Left lung (tissue), 10 donors: ENCODE measurements around the gene SLC38A6. TPM values are rescaled to one million over a fixed set of nuclear protein-coding genes. Genes with fewer than 3 reads are reported as not detected.

Source experiments
- ATAC-seq: fragments of 200-7000 bp; cut with Tn5 transposase; one replicate; pipeline ENCODE4 v1.9.1; 2020; ENCODE audit warnings: moderate library complexity
- DNase-seq, 4 donors: peaks; one replicate each; pipeline ENCODE4 v3.0.0-alpha.2; 2013 to 2020
- H3K27ac ChIP-seq, 2 donors: fragments of 200-600 bp; sonication (generic) in 1 of 2; one replicate each; pipeline versions ENCODE4 v1.5.0 to v1.8.0; 2020 to 2021
- H3K27me3 ChIP-seq, 2 donors: fragments of 200-600 bp; sonication (generic) in 1 of 2; one replicate each; pipeline versions ENCODE4 v1.5.0 to v1.8.0; 2020 to 2021
- H3K36me3 ChIP-seq, 2 donors: fragments of 200-600 bp; sonication (generic) in 1 of 2; one replicate each; pipeline versions ENCODE4 v1.5.0 to v1.8.0; 2020 to 2021
- H3K4me1 ChIP-seq, 2 donors: fragments of 200-600 bp; one replicate each; pipeline ENCODE4 v1.8.0; 2021
- H3K4me3 ChIP-seq, 2 donors: fragments of 200-600 bp; sonication (generic) in 1 of 2; one replicate each; pipeline versions ENCODE4 v1.5.0 to v1.8.0; 2020 to 2021; ENCODE audit warnings: mild to moderate bottlenecking in 1 of 2
- H3K9me3 ChIP-seq, 2 donors: fragments of 200-600 bp; sonication (generic) in 1 of 2; one replicate each; pipeline versions ENCODE4 v1.5.0 to v1.8.0; 2020 to 2021
- intact Hi-C, 2 donors: fragments of 100-400 bp; cut with DNase I; formaldehyde crosslinking; loops; one replicate each; pipeline versions ENCODE4 v1.11.2 to v1.14.2; 2022
- polyA plus RNA-seq, 6 donors: library from polyadenylated mRNA; unstranded; fragments of 120-200 nt; gene quantifications; one replicate each; pipeline ENCODE4 v1.2.1, GENCODE V29; 2013; ENCODE audit not compliant: insufficient read length in 6 of 6
- total RNA-seq, 2 donors: library from RNA; stranded (reverse); fragmentation: NEBNext Ultra II Directional; extraction: Animal tissue kit (Norgen Biotek cat#: 25700); gene quantifications; one replicate each; pipeline ENCODE4 v1.2.1, GENCODE V29; 2021
- TF ChIP-seq, protein P1 (sequence below), 2 donors: fragments of 200-600 bp; sonication (generic) in 1 of 2; IDR thresholded peaks; one replicate each; pipeline versions ENCODE4 v1.5.0 to v1.8.0; 2021; ENCODE audit warnings: antibody characterized with exemption in 2 of 2
- donor health status: DM: no; HTN: yes; CAD: no.
- donor health status: DM: no; HTN: no; CAD: no.

Gene SLC38A6
- total and polyA plus RNA-seq, 8 donors: 22.4 to 35.2 (median 27.6) TPM

DNA sequence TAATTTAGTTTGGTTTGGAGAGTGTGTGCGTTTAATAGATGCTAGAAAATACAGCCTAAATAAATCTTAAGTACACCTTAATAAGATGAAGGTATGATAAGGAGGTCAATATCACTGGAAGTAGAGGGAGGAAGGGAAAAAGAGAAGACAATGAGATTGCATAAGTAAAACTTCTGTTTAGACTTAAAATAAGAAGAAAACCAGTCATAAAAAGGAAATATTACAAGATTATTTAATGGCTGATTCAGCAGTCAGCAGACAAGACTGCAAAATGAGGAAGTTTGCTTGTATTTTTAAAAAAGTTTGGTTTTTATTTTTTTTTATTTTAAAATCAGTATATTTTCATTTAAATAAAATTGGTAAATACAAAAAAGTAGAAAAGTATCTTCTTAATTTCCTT lies 3.2 kb downstream of the SLC38A6 start:
- DNase-seq (no peak), ATAC-seq (no peak)
- H3K36me3 ChIP-seq: peaks cover 0 to 41% of the 10 kb centered on the region in 2 donors
- H3K27me3 ChIP-seq: no peaks in the 10 kb centered on the region
- H3K9me3 ChIP-seq: no peaks in the 10 kb centered on the region
- TF ChIP-seq, protein P1, sequence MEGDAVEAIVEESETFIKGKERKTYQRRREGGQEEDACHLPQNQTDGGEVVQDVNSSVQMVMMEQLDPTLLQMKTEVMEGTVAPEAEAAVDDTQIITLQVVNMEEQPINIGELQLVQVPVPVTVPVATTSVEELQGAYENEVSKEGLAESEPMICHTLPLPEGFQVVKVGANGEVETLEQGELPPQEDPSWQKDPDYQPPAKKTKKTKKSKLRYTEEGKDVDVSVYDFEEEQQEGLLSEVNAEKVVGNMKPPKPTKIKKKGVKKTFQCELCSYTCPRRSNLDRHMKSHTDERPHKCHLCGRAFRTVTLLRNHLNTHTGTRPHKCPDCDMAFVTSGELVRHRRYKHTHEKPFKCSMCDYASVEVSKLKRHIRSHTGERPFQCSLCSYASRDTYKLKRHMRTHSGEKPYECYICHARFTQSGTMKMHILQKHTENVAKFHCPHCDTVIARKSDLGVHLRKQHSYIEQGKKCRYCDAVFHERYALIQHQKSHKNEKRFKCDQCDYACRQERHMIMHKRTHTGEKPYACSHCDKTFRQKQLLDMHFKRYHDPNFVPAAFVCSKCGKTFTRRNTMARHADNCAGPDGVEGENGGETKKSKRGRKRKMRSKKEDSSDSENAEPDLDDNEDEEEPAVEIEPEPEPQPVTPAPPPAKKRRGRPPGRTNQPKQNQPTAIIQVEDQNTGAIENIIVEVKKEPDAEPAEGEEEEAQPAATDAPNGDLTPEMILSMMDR (IDR thresholded peaks at IDR 0.05): no peak
- no peak overlapping the region for H3K4me3 ChIP-seq
- intact Hi-C loops: no loop called here
- peak overlapping the region; percentile 35 to 66 for H3K27ac ChIP-seq
- H3K4me1 ChIP-seq: peaks cover 9 to 47% of the 10 kb centered on the region in 2 donors

DNA sequence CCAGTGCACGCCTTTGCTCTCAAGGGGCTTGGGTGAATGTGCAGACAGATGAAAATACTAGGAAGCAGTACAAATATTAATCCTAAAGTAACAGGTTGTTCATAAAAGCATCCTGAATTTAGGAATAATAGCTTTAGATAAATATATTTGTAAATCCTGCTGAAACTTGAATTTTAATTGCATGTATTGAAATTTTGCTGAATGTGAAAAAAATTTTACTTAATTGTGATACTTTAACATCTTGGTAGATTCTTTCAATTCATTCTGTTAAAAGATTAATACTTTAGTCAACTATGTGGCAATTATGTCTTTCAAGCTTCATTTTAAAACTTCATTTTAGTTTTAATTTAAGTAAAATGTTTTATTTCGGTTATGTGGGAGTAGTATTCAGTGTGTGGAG lies 5.5 kb downstream of the SLC38A6 start:
- Histone ChIP-seq H3K27me3 (no peaks in the 10 kb centered on the region), H3K27ac (no peak overlapping the region), H3K36me3 (peaks cover 0 to 64% of the 10 kb centered on the region in 2 donors), H3K9me3 (no peaks in the 10 kb centered on the region), H3K4me1 (peaks cover 9 to 34% of the 10 kb centered on the region in 2 donors), H3K4me3 (no peak overlapping the region)
- DNase-seq (no peak), ATAC-seq (no peak)
- intact Hi-C loops: no loop called here
- TF ChIP-seq, protein P1 (IDR thresholded peaks at IDR 0.05): no peak

DNA sequence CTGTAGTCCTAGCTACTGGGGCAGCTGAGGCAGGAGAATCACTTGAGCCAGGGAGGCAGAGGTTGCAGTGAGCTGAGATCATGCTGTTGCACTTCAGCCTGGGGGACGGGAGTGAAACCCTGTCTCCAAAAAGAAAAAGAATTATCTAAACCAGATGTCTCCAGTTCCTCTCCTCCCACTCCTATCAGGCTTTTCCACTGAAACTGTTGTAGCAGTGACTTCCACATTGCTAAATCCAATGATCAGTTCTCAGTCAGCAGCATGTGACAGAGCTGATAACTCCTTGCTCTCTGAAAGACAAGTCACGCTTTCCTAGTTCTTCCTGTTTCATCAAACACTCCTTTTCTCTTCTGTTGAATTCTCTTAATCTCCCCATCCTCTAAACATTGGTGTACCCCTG lies 8.6 kb downstream of the SLC38A6 start:
- H3K4me3 ChIP-seq: no peak overlapping the region
- no peaks in the 10 kb centered on the region for H3K27me3 ChIP-seq
- ATAC-seq (peak; percentile 47), DNase-seq (no peak)
- intact Hi-C loops: no loop called here
- peaks cover 0 to 9% of the 10 kb centered on the region in 2 donors for H3K4me1 ChIP-seq
- TF ChIP-seq, protein P1 (IDR thresholded peaks at IDR 0.05): no peak
- no peak overlapping the region for H3K27ac ChIP-seq
- peaks cover 0 to 81% of the 10 kb centered on the region in 2 donors for H3K36me3 ChIP-seq
- no peaks in the 10 kb centered on the region for H3K9me3 ChIP-seq

DNA sequence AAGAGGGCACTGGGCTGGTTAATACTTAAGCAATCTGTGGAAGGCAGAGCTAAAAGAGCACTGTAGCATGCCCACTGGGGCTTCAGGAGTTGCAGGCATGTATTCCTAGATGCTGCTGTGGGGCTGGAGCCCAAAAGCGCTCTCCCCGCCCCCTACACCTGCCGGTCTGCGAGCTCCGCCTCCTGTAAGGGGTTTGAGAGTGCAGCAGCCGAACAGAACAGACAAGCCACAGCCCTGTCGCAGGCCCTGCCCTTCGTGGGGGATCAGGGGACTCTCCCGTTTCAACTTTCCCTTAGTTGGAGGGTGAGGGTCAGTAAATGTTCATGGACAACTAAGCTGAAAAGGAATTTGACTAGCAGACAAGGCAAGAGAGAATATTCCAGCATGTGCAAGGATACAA lies 17.6 kb downstream of the SLC38A6 start:
- intact Hi-C loops: no loop called here
- H3K4me1 ChIP-seq: peaks cover 0 to 3% of the 10 kb centered on the region in 2 donors
- peaks cover 0 to 17% of the 10 kb centered on the region in 2 donors for H3K36me3 ChIP-seq
- ATAC-seq (no peak), DNase-seq (no peak)
- no peaks in the 10 kb centered on the region for H3K9me3 ChIP-seq
- TF ChIP-seq, protein P1 (IDR thresholded peaks at IDR 0.05): no peak
- H3K27me3 ChIP-seq: no peaks in the 10 kb centered on the region
- no peak overlapping the region for H3K4me3 ChIP-seq
- H3K27ac ChIP-seq: no peak overlapping the region

DNA sequence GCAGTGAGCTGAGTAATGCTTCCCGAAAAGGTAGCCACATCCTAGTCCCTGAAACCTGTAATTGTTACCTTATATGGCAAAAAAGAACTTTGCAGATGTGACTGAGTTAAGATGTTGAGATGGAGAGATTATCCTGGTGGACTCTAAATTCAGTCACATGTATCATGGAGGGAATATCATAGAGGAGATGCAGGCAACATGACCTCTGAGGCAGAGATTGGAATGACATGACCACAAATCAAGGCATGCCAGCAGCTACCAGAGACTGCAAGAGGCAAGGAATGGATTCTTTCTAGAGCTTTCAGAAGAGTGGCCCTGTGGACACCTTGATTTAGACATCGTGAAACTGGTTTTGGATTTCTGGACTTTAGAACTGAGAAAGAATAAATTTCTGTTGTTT lies 18.5 kb downstream of the SLC38A6 start:
- TF ChIP-seq, protein P1 (IDR thresholded peaks at IDR 0.05): no peak
- Histone ChIP-seq H3K27ac (no peak overlapping the region), H3K4me1 (peaks cover 0 to 3% of the 10 kb centered on the region in 2 donors), H3K9me3 (no peaks in the 10 kb centered on the region), H3K4me3 (no peak overlapping the region), H3K36me3 (peaks cover 0 to 12% of the 10 kb centered on the region in 2 donors), H3K27me3 (no peaks in the 10 kb centered on the region)
- DNase-seq: no peak
- intact Hi-C loops: no loop called here
- no peak for ATAC-seq
